Neuronal stem cell (in vitro differentiated cells): ENCODE data around the gene KDF1.

Source experiments
- DNase-seq: peaks from one replicate; pipeline ENCODE4 v3.0.0-alpha.2; 2013; ENCODE audit warnings: low spot score
- H2AFZ ChIP-seq: one replicate; pipeline ENCODE4 v1.6.1; 2013; ENCODE audit warnings: mild to moderate bottlenecking, low read length, inconsistent platforms
- H2AK5ac ChIP-seq: 2 replicates; pipeline ENCODE4 v1.6.1; 2013; ENCODE audit warnings: low read depth, mild to moderate bottlenecking, inconsistent platforms, low read length, moderate library complexity, mixed read lengths
- H2BK120ac ChIP-seq: 2 replicates; pipeline ENCODE4 v1.6.1; 2013; ENCODE audit warnings: low read depth, mild to moderate bottlenecking, inconsistent platforms, low read length, moderate library complexity, mixed read lengths
- H2BK12ac ChIP-seq: one replicate; pipeline ENCODE4 v1.6.1; 2013; ENCODE audit warnings: low read length, inconsistent platforms
- H2BK15ac ChIP-seq: 2 replicates; pipeline ENCODE4 v1.6.1; 2013; ENCODE audit warnings: mild to moderate bottlenecking, low read length, inconsistent platforms, mixed read lengths
- H2BK5ac ChIP-seq: one replicate; pipeline ENCODE4 v1.6.1; 2013; ENCODE audit warnings: inconsistent platforms, mild to moderate bottlenecking, low read length, moderate library complexity
- H3K14ac ChIP-seq: one replicate; pipeline ENCODE4 v1.6.1; 2013; ENCODE audit warnings: low read length, inconsistent platforms
- H3K18ac ChIP-seq: 2 replicates; pipeline ENCODE4 v1.6.1; 2013; ENCODE audit warnings: low read length, inconsistent platforms
- H3K23ac ChIP-seq: 2 replicates; pipeline ENCODE4 v1.6.1; 2013; ENCODE audit warnings: low read depth, mild to moderate bottlenecking, mixed read lengths, low read length, inconsistent platforms; ENCODE audit not compliant: poor library complexity
- H3K27ac ChIP-seq: replicated peaks from 3 replicates; pipeline ENCODE4 v1.5.1; 2013; ENCODE audit warnings: low read length, inconsistent platforms
- H3K27me3 ChIP-seq, 3 experiments: 2 replicates each; pipeline ENCODE4 v1.6.1; 2013; ENCODE audit warnings: low read length in 3 of 3, mild to moderate bottlenecking in 2 of 3, inconsistent platforms in 1 of 3, low read depth in 1 of 3, mixed read lengths in 1 of 3, moderate library complexity in 1 of 3; ENCODE audit not compliant: control insufficient read depth in 3 of 3, insufficient read depth in 3 of 3
- H3K36me3 ChIP-seq, 2 donors: replicated peaks in 1 of 2; 2 replicates each; pipeline ENCODE4 v1.6.1; 2013; ENCODE audit warnings: low read length in 2 of 2; ENCODE audit not compliant: control insufficient read depth in 2 of 2, insufficient read depth in 2 of 2
- H3K4ac ChIP-seq: 2 replicates; pipeline ENCODE4 v1.6.1; 2013; ENCODE audit warnings: inconsistent platforms, mild to moderate bottlenecking, low read length, moderate library complexity
- H3K4me1 ChIP-seq, 2 donors: 1 replicate in 1 of 2; 2 replicates in 1 of 2; pipeline ENCODE4 v1.6.1; 2013; ENCODE audit warnings: low read length in 2 of 2, low read depth in 1 of 2; ENCODE audit not compliant: control insufficient read depth in 2 of 2, insufficient read depth in 1 of 2
- H3K4me2 ChIP-seq: one replicate; pipeline ENCODE4 v1.6.1; 2013; ENCODE audit warnings: mild to moderate bottlenecking, low read length, inconsistent platforms; ENCODE audit not compliant: insufficient read depth, poor library complexity, severe bottlenecking
- H3K4me3 ChIP-seq, 2 donors: 2 replicates each; pipeline ENCODE4 v1.5.1; 2013; ENCODE audit warnings: low read length in 2 of 2, mild to moderate bottlenecking in 2 of 2, inconsistent platforms in 1 of 2, moderate library complexity in 1 of 2
- H3K79me1 ChIP-seq: one replicate; pipeline ENCODE4 v1.6.1; 2013; ENCODE audit warnings: low read depth, mild to moderate bottlenecking, inconsistent platforms, low read length, moderate library complexity
- H3K9ac ChIP-seq: one replicate; pipeline ENCODE4 v1.6.1; 2013; ENCODE audit warnings: mild to moderate bottlenecking, low read depth, low read length, inconsistent platforms; ENCODE audit not compliant: poor library complexity
- H3K9me3 ChIP-seq, 2 donors: replicated peaks in 1 of 2; 2 replicates each; pipeline versions ENCODE3 to v1.6.1; 2013; ENCODE audit warnings: low read length in 2 of 2, mild to moderate bottlenecking in 2 of 2, inconsistent platforms in 1 of 2, low read depth in 1 of 2, mixed read lengths in 1 of 2, moderate library complexity in 1 of 2; ENCODE audit not compliant: control insufficient read depth in 2 of 2, insufficient read depth in 1 of 2
- H4K8ac ChIP-seq: one replicate; pipeline ENCODE4 v1.6.1; 2013; ENCODE audit warnings: low read depth, mild to moderate bottlenecking, inconsistent platforms, low read length, moderate library complexity
- H4K91ac ChIP-seq: one replicate; pipeline ENCODE4 v1.6.1; 2013; ENCODE audit warnings: low read length, low read depth, mild to moderate bottlenecking, inconsistent platforms; ENCODE audit not compliant: poor library complexity
- whole genome bisulfite sequencing, 2 donors: extraction: QIAGEN DNeasy Blood & Tissue Kit; methylation state at CpG; one replicate each; pipeline ENCODE4 v1.1.7; 2013; ENCODE audit warnings: missing lambda C conversion rate in 2 of 2, mixed read lengths in 1 of 2; ENCODE audit not compliant: insufficient read length in 2 of 2, insufficient replicate concordance in 1 of 2; ENCODE audit errors: extremely low coverage in 2 of 2; 5-methylcytosine and 5-hydroxymethylcytosine counted together

Gene KDF1

DNA sequence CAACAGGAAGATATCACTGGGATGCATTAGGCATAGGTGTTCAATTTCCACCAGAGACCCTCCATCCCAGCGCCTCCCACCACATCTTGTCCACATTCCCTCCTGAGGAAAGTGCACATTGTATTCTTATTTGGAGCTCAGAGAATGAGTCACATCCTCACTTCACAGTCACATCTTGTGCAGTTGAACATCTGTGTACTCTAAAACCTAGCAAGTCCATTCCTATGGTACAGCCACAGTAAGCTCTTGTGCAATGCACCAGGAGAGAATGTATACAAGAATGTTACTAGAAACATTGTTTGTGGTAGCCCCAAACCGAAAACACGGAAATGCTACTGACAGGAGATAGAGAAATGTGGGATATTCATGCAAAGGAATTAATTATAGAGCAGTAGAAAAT lies 1.6 kb upstream of the KDF1 start:
- H2BK12ac ChIP-seq = no peak overlapping the region
- no peak overlapping the region for H2BK5ac ChIP-seq
- no CpG with 5 or more reads among the region's 3 CpGs for WGBS, 2 donors
- H3K4me3 ChIP-seq = no peak overlapping the region
- no peaks in the 10 kb centered on the region for H3K79me1 ChIP-seq
- no peak overlapping the region for H3K4me2 ChIP-seq
- H3K14ac ChIP-seq = no peak overlapping the region
- H3K4ac ChIP-seq = no peak overlapping the region
- no peak overlapping the region for H3K9ac ChIP-seq
- no peak overlapping the region for H3K18ac ChIP-seq
- no peak overlapping the region for H2BK120ac ChIP-seq
- peaks cover 17 to 64% (median 35%) of the 10 kb centered on the region in 3 experiments for H3K27me3 ChIP-seq
- H2AFZ ChIP-seq = no peak overlapping the region
- no peak overlapping the region for H4K8ac ChIP-seq
- no peaks in the 10 kb centered on the region for H3K36me3 ChIP-seq
- no peak overlapping the region for H3K27ac ChIP-seq
- no peaks in the 10 kb centered on the region for H3K9me3 ChIP-seq
- no peak overlapping the region for H2AK5ac ChIP-seq
- H3K4me1 ChIP-seq = peaks cover 3% of the 10 kb centered on the region in 2 donors
- no peak for DNase-seq
- no peak overlapping the region for H2BK15ac ChIP-seq
- H3K23ac ChIP-seq = no peak overlapping the region
- H4K91ac ChIP-seq = no peak overlapping the region

DNA sequence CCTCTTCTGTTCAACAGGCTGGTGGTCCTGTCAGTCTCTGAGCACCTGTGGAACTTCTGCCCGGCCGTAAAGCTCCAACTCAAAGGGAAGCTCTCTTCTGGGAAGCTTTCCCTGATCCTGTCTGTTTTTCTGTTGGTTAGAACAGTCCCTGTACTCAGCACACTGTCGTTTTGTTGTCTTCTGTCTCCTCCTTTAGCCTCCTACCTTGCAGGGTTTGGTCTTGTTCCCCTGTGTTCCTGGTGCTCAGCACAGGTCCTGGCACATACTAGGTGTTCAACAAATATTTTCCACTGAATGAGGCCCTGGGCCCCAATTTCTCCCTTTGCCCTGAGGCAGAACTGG lies 328 bp upstream of the KDF1 start:
- peak overlapping the region; percentile 34 for H3K9ac ChIP-seq
- peak overlapping the region in 1 of 2 donors; percentile 74 for H3K4me3 ChIP-seq
- peak overlapping the region; percentile 97 for H3K23ac ChIP-seq
- H3K4ac ChIP-seq = no peak overlapping the region
- H2BK120ac ChIP-seq = no peak overlapping the region
- no peak overlapping the region for H2AFZ ChIP-seq
- no peaks in the 10 kb centered on the region for H3K36me3 ChIP-seq
- no peak overlapping the region for H3K18ac ChIP-seq
- no peak overlapping the region for H3K14ac ChIP-seq
- no peak overlapping the region for H2BK15ac ChIP-seq
- no peak overlapping the region for H4K8ac ChIP-seq
- H3K4me1 ChIP-seq = peaks cover 3% of the 10 kb centered on the region in 2 donors
- peaks cover 17 to 71% (median 34%) of the 10 kb centered on the region in 3 experiments for H3K27me3 ChIP-seq
- no peaks in the 10 kb centered on the region for H3K79me1 ChIP-seq
- WGBS, 2 donors = no CpG with 5 or more reads among the region's 3 CpGs
- peak overlapping the region; percentile 64 for H3K4me2 ChIP-seq
- no peak for DNase-seq
- H4K91ac ChIP-seq = no peak overlapping the region
- H2BK5ac ChIP-seq = no peak overlapping the region
- H3K9me3 ChIP-seq = peaks cover 3 to 4% of the 10 kb centered on the region in 2 donors
- H2AK5ac ChIP-seq = no peak overlapping the region
- no peak overlapping the region for H2BK12ac ChIP-seq
- H3K27ac ChIP-seq = no peak overlapping the region

DNA sequence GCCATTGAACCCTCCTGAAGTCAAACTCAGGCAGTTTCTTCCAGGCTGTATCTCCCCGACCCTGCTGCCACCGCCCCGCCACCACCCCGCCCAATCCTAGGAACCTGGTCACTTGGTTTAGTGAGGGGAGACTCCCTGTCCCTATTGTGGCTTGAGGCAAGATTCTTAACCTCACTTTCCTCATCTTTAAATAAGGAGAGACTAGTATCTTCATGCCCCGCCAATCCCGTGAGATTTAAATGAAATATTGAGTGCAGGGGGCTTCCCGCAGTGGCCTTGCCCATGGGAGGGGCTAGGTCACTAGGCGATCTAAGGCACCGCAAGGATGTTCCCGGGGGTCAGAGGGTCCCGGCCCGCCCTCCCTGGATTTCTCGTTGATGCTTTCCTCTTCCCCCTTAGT lies 998 bp downstream of the KDF1 start:
- H2BK120ac ChIP-seq = no peak overlapping the region
- H3K27ac ChIP-seq = no peak overlapping the region
- peaks cover 17 to 71% (median 34%) of the 10 kb centered on the region in 3 experiments for H3K27me3 ChIP-seq
- DNase-seq = no peak
- no peaks in the 10 kb centered on the region for H3K79me1 ChIP-seq
- H3K9me3 ChIP-seq = peaks cover 3 to 4% of the 10 kb centered on the region in 2 donors
- H4K91ac ChIP-seq = no peak overlapping the region
- peak overlapping the region; percentile 64 for H3K4me2 ChIP-seq
- H3K4ac ChIP-seq = no peak overlapping the region
- H3K4me1 ChIP-seq = peaks cover 3% of the 10 kb centered on the region in 2 donors
- H3K4me3 ChIP-seq = no peak overlapping the region
- no peak overlapping the region for H3K9ac ChIP-seq
- no peak overlapping the region for H2BK5ac ChIP-seq
- no peak overlapping the region for H4K8ac ChIP-seq
- peak overlapping the region; percentile 79 for H3K18ac ChIP-seq
- no peak overlapping the region for H3K23ac ChIP-seq
- peak overlapping the region; percentile 73 for H2AFZ ChIP-seq
- no peaks in the 10 kb centered on the region for H3K36me3 ChIP-seq
- H2AK5ac ChIP-seq = no peak overlapping the region
- no peak overlapping the region for H2BK12ac ChIP-seq
- WGBS, 2 donors = no CpG with 5 or more reads among the region's 13 CpGs
- H2BK15ac ChIP-seq = no peak overlapping the region
- H3K14ac ChIP-seq = no peak overlapping the region

DNA sequence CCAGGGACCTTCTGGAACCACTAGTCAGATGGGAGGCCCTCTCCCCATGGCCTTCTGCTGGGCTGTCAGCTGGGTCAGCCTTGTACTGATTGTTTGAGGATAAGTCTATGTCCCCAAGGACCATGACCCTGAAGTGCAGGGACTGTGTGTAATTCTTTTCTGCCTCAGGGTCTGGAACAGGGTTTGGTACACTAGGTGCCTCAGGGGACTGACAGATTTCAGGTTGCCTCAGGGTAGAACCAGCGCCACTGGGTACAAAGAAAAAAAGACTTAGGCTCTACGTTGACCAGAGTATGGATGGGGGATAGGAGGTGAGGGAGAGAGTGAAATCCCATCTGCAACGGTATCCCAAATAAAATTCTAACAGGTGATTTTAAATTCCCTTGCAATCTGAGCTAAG lies 3.0 kb downstream of the KDF1 start:
- Histone ChIP-seq H3K9ac (no peak overlapping the region), H3K23ac (no peak overlapping the region), H3K27ac (no peak overlapping the region), H2BK120ac (no peak overlapping the region), H3K14ac (no peak overlapping the region), H4K91ac (no peak overlapping the region), H3K18ac (no peak overlapping the region), H3K79me1 (no peaks in the 10 kb centered on the region), H4K8ac (no peak overlapping the region), H2BK15ac (no peak overlapping the region), H3K4me3 (no peak overlapping the region), H3K9me3 (peaks cover 3 to 4% of the 10 kb centered on the region in 2 donors), H3K4me2 (no peak overlapping the region), H2AFZ (no peak overlapping the region), H2BK5ac (no peak overlapping the region), H2AK5ac (no peak overlapping the region), H3K36me3 (no peaks in the 10 kb centered on the region), H3K27me3 (peaks cover 17 to 60% (median 34%) of the 10 kb centered on the region in 3 experiments), H3K4ac (no peak overlapping the region), H3K4me1 (peaks cover 3% of the 10 kb centered on the region in 2 donors), H2BK12ac (no peak overlapping the region)
- DNase-seq = no peak
- WGBS, 2 donors = no CpG with 5 or more reads among the region's 3 CpGs
